Measurements from ENCODE around the gene CHMP4A.

Gene CHMP4A

GRCh38 chr14:24258548-24259265, 45.4 kb upstream of the CHMP4A start:
- DNase-seq (ENCODE audit: low read depth) = no peak
- no peak overlapping the region for H3K4me3 ChIP-seq (ENCODE audit: low read length)
- no peak for TF ChIP-seq CTCF (conservative IDR thresholded peaks at IDR 0.05; ENCODE audit: low read length)

GRCh38 chr14:24258119-24258518, 44.8 kb upstream of the CHMP4A start:
- TF ChIP-seq CTCF (conservative IDR thresholded peaks at IDR 0.05; ENCODE audit: low read length) = no peak
- no peak overlapping the region for H3K4me3 ChIP-seq (ENCODE audit: low read length)
- DNase-seq (ENCODE audit: low read depth) = no peak

- H3K4me3 ChIP-seq (ENCODE audit: low read length) = no peak overlapping the region
- no peak for DNase-seq (ENCODE audit: low read depth)
Observed at GRCh38 chr14:24256960-24257359, 43.7 kb upstream of the CHMP4A start.

GRCh38 chr14:24255931-24256711, 42.8 kb upstream of the CHMP4A start:
- H3K4me3 ChIP-seq (ENCODE audit: low read length) = no peak overlapping the region
- no peak for DNase-seq (ENCODE audit: low read depth)
- no peak for TF ChIP-seq CTCF (conservative IDR thresholded peaks at IDR 0.05; ENCODE audit: low read length)

More at GRCh38 chr14:24256960-24257359, 43.7 kb upstream of the CHMP4A start:
- no peak for TF ChIP-seq CTCF (conservative IDR thresholded peaks at IDR 0.05; ENCODE audit: low read length)

GRCh38 chr14:24255438-24255837, 42.1 kb upstream of the CHMP4A start:
- TF ChIP-seq CTCF (conservative IDR thresholded peaks at IDR 0.05; ENCODE audit: low read length) = no peak
- H3K4me3 ChIP-seq (ENCODE audit: low read length) = no peak overlapping the region
- no peak for DNase-seq (ENCODE audit: low read depth)

GRCh38 chr14:24254630-24255392, 41.5 kb upstream of the CHMP4A start:
- H3K4me3 ChIP-seq (ENCODE audit: low read length) = no peak overlapping the region
- no peak for TF ChIP-seq CTCF (conservative IDR thresholded peaks at IDR 0.05; ENCODE audit: low read length)
- no peak for DNase-seq (ENCODE audit: low read depth)

All from AG10803 (cell line).